Retinal pigment epithelial cell (primary cell): ENCODE measurements around the gene SDK1.

Experiments
- DNase-seq: peaks from one replicate; pipeline ENCODE4 v3.0.0-alpha.2; 2010; ENCODE audit warnings: low read depth
- H3K4me3 ChIP-seq: 2 replicates; pipeline ENCODE4 v1.5.1; 2011; ENCODE audit warnings: mild to moderate bottlenecking, low read length, control low read depth, moderate library complexity
- CTCF ChIP-seq: conservative IDR thresholded peaks from 2 replicates; pipeline ENCODE4 v1.5.1; 2011; ENCODE audit warnings: low read depth, low read length, control low read depth, inconsistent platforms

SDK1 gene

GRCh38 chr7:4272141-4272540 lies 971.1 kb downstream of the SDK1 start:
- no peak for TF ChIP-seq CTCF
- H3K4me3 ChIP-seq: no peak overlapping the region

GRCh38 chr7:4273566-4274230 lies 972.6 kb downstream of the SDK1 start:
- no peak for DNase-seq
- no peak overlapping the region for H3K4me3 ChIP-seq
- no peak for TF ChIP-seq CTCF

More at GRCh38 chr7:4272141-4272540, 971.1 kb downstream of the SDK1 start:
- DNase-seq: no peak

- no peak for DNase-seq
- no peak for TF ChIP-seq CTCF
- no peak overlapping the region for H3K4me3 ChIP-seq
Measured at GRCh38 chr7:4274286-4274685, 973.2 kb downstream of the SDK1 start.

GRCh38 chr7:4277936-4278335 lies 976.9 kb downstream of the SDK1 start:
- DNase-seq: no peak

DNA sequence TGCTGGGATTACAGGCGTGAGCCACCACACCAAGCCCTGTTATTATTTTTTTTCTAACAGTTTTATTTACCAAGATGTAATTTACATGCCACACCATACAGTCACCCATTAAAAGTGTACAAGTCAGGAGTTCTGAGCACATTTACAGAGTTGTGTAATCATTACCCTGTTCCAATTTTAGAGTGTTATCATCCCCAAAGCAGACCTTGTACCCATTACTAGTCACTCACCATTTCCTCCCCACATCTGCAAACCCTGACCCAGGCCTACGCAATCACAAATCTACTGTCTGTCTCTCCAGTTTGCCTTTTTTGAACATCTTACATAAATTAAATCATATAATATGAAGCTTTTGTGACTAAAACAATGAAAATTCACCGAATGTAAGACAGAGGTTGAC lies 978.2 kb downstream of the SDK1 start:
- H3K4me3 ChIP-seq: no peak overlapping the region
- no peak for TF ChIP-seq CTCF
- DNase-seq: no peak

More at GRCh38 chr7:4277936-4278335, 976.9 kb downstream of the SDK1 start:
- TF ChIP-seq CTCF: no peak
- H3K4me3 ChIP-seq: no peak overlapping the region

- TF ChIP-seq CTCF: no peak
- DNase-seq: no peak
- no peak overlapping the region for H3K4me3 ChIP-seq
Measured at GRCh38 chr7:4281231-4281993, 980.4 kb downstream of the SDK1 start.
